ENCODE measurements around the gene SLC12A3. TPM values are rescaled to one million over a fixed set of nuclear protein-coding genes. Genes with fewer than 3 reads are reported as not detected.
"Not testable (repeated sequence)": the region's sequence is repeated elsewhere in the genome, so short reads cannot be mapped to it uniquely, and the experiment has no call there.

The SLC12A3 gene
- total RNA-seq, 1 donor, result 0.10 TPM

- H3K27me3 ChIP-seq (ENCODE audit: insufficient read depth, low read length), result no peaks in the 10 kb centered on the region
- no peaks in the 10 kb centered on the region for H3K9me3 ChIP-seq (ENCODE audit: low read depth, low read length)
- H3K4me3 ChIP-seq (ENCODE audit: low read length), result no peak overlapping the region
- H3K4me1 ChIP-seq (ENCODE audit: insufficient read depth, low read length), result peaks cover 5% of the 10 kb centered on the region
Observed at GRCh38 chr16:56872863-56873391, 7.9 kb downstream of the SLC12A3 start.

GRCh38 chr16:56874800-56875199, 9.8 kb downstream of the SLC12A3 start:
- Histone ChIP-seq H3K4me1 (ENCODE audit: insufficient read depth, low read length) (peaks cover 5% of the 10 kb centered on the region), H3K27me3 (ENCODE audit: insufficient read depth, low read length) (no peaks in the 10 kb centered on the region), H3K9me3 (ENCODE audit: low read depth, low read length) (no peaks in the 10 kb centered on the region), H3K4me3 (ENCODE audit: low read length) (no peak overlapping the region)

GRCh38 chr16:56876048-56876447, 11.0 kb downstream of the SLC12A3 start:
- Histone ChIP-seq H3K4me3 (ENCODE audit: low read length) (no peak overlapping the region), H3K27me3 (ENCODE audit: insufficient read depth, low read length) (no peaks in the 10 kb centered on the region), H3K4me1 (ENCODE audit: insufficient read depth, low read length) (peaks cover 2% of the 10 kb centered on the region), H3K9me3 (ENCODE audit: low read depth, low read length) (no peaks in the 10 kb centered on the region)

GRCh38 chr16:56877486-56878182, 12.6 kb downstream of the SLC12A3 start:
- no peaks in the 10 kb centered on the region for H3K4me1 ChIP-seq (ENCODE audit: insufficient read depth, low read length)
- H3K27me3 ChIP-seq (ENCODE audit: insufficient read depth, low read length), result no peaks in the 10 kb centered on the region
- no peaks in the 10 kb centered on the region for H3K9me3 ChIP-seq (ENCODE audit: low read depth, low read length)
- no peak overlapping the region for H3K4me3 ChIP-seq (ENCODE audit: low read length)

- no peaks in the 10 kb centered on the region for H3K4me1 ChIP-seq (ENCODE audit: insufficient read depth, low read length)
- no peak overlapping the region for H3K4me3 ChIP-seq (ENCODE audit: low read length)
- H3K27me3 ChIP-seq (ENCODE audit: insufficient read depth, low read length), result no peaks in the 10 kb centered on the region
- no peaks in the 10 kb centered on the region for H3K9me3 ChIP-seq (ENCODE audit: low read depth, low read length)
Observed at GRCh38 chr16:56878282-56878854, 13.4 kb downstream of the SLC12A3 start.

- H3K9me3 ChIP-seq (ENCODE audit: low read depth, low read length), result no peaks in the 10 kb centered on the region
- no peaks in the 10 kb centered on the region for H3K27me3 ChIP-seq (ENCODE audit: insufficient read depth, low read length)
- no peak overlapping the region for H3K4me3 ChIP-seq (ENCODE audit: low read length)
- H3K4me1 ChIP-seq (ENCODE audit: insufficient read depth, low read length), result no peaks in the 10 kb centered on the region
Observed at GRCh38 chr16:56879276-56879675, 14.3 kb downstream of the SLC12A3 start.

- H3K4me1 ChIP-seq (ENCODE audit: insufficient read depth, low read length), result no peaks in the 10 kb centered on the region
- H3K4me3 ChIP-seq (ENCODE audit: low read length), result no peak overlapping the region
- H3K27me3 ChIP-seq (ENCODE audit: insufficient read depth, low read length), result no peaks in the 10 kb centered on the region
- H3K9me3 ChIP-seq (ENCODE audit: low read depth, low read length), result no peaks in the 10 kb centered on the region
Observed at GRCh38 chr16:56880176-56880575, 15.2 kb downstream of the SLC12A3 start.

GRCh38 chr16:56880685-56881084, 15.7 kb downstream of the SLC12A3 start:
- Histone ChIP-seq H3K4me3 (ENCODE audit: low read length) (no peak overlapping the region), H3K9me3 (ENCODE audit: low read depth, low read length) (no peaks in the 10 kb centered on the region), H3K27me3 (ENCODE audit: insufficient read depth, low read length) (no peaks in the 10 kb centered on the region), H3K4me1 (ENCODE audit: insufficient read depth, low read length) (no peaks in the 10 kb centered on the region)

- Histone ChIP-seq H3K4me3 (ENCODE audit: low read length) (no peak overlapping the region), H3K9me3 (ENCODE audit: low read depth, low read length) (no peaks in the 10 kb centered on the region), H3K27me3 (ENCODE audit: insufficient read depth, low read length) (no peaks in the 10 kb centered on the region), H3K4me1 (ENCODE audit: insufficient read depth, low read length) (no peaks in the 10 kb centered on the region)
Observed at GRCh38 chr16:56882077-56882800, 17.2 kb downstream of the SLC12A3 start.

GRCh38 chr16:56883586-56883985, 18.6 kb downstream of the SLC12A3 start:
- Histone ChIP-seq H3K4me3 (ENCODE audit: low read length) (no peak overlapping the region), H3K4me1 (ENCODE audit: insufficient read depth, low read length) (peaks cover under 1% of the 10 kb centered on the region), H3K27me3 (ENCODE audit: insufficient read depth, low read length) (no peaks in the 10 kb centered on the region), H3K9me3 (ENCODE audit: low read depth, low read length) (no peaks in the 10 kb centered on the region)

- H3K27me3 ChIP-seq (ENCODE audit: insufficient read depth, low read length), result no peaks in the 10 kb centered on the region
- peaks cover 5% of the 10 kb centered on the region for H3K4me1 ChIP-seq (ENCODE audit: insufficient read depth, low read length)
- H3K9me3 ChIP-seq (ENCODE audit: low read depth, low read length), result no peaks in the 10 kb centered on the region
- no peak overlapping the region for H3K4me3 ChIP-seq (ENCODE audit: low read length)
Observed at GRCh38 chr16:56884026-56884582, 19.1 kb downstream of the SLC12A3 start.

- not testable (repeated sequence) for H3K27me3 ChIP-seq (ENCODE audit: insufficient read depth, low read length); H3K4me1 ChIP-seq (ENCODE audit: insufficient read depth, low read length); H3K4me3 ChIP-seq (ENCODE audit: low read length); H3K9me3 ChIP-seq (ENCODE audit: low read depth, low read length)
Observed at GRCh38 chr16:56884929-56885328, 19.9 kb downstream of the SLC12A3 start.

- no peak overlapping the region for H3K4me3 ChIP-seq (ENCODE audit: low read length)
- no peaks in the 10 kb centered on the region for H3K9me3 ChIP-seq (ENCODE audit: low read depth, low read length)
- no peaks in the 10 kb centered on the region for H3K27me3 ChIP-seq (ENCODE audit: insufficient read depth, low read length)
- peaks cover 7% of the 10 kb centered on the region for H3K4me1 ChIP-seq (ENCODE audit: insufficient read depth, low read length)
Observed at GRCh38 chr16:56885446-56886162, 20.6 kb downstream of the SLC12A3 start.

GRCh38 chr16:56886296-56886695, 21.3 kb downstream of the SLC12A3 start:
- no peaks in the 10 kb centered on the region for H3K27me3 ChIP-seq (ENCODE audit: insufficient read depth, low read length)
- no peaks in the 10 kb centered on the region for H3K9me3 ChIP-seq (ENCODE audit: low read depth, low read length)
- peaks cover 7% of the 10 kb centered on the region for H3K4me1 ChIP-seq (ENCODE audit: insufficient read depth, low read length)
- no peak overlapping the region for H3K4me3 ChIP-seq (ENCODE audit: low read length)

- Histone ChIP-seq H3K4me1 (ENCODE audit: insufficient read depth, low read length) (peaks cover 7% of the 10 kb centered on the region), H3K9me3 (ENCODE audit: low read depth, low read length) (no peaks in the 10 kb centered on the region), H3K4me3 (ENCODE audit: low read length) (no peak overlapping the region), H3K27me3 (ENCODE audit: insufficient read depth, low read length) (no peaks in the 10 kb centered on the region)
Observed at GRCh38 chr16:56886826-56887225, 21.8 kb downstream of the SLC12A3 start.
